Measurements from ENCODE around the gene EPS8L1.

EPS8L1 gene

GRCh38 chr19:55112777-55113569 is 37.3 kb downstream of the EPS8L1 start:
- no peak for DNase-seq (ENCODE audit: low read depth, low spot score)
- in situ Hi-C loops (cut with HindIII; ENCODE audit: low sequenced_read_pairs), result no loop called here
- TF ChIP-seq CTCF (IDR thresholded peaks at IDR 0.05; ENCODE audit: low read depth, low read length), result no peak
- no peak overlapping the region for H3K4me3 ChIP-seq (ENCODE audit: low read depth, low read length)

- H3K4me3 ChIP-seq (ENCODE audit: low read depth, low read length), result no peak overlapping the region
- in situ Hi-C loops (cut with HindIII; ENCODE audit: low sequenced_read_pairs), result no loop called here
- DNase-seq (ENCODE audit: low read depth, low spot score), result peak; percentile 91
- no peak for TF ChIP-seq CTCF (IDR thresholded peaks at IDR 0.05; ENCODE audit: low read depth, low read length)
Measured at GRCh38 chr19:55113570-55114039, 37.9 kb downstream of the EPS8L1 start.

GRCh38 chr19:55114566-55115145 is 39.0 kb downstream of the EPS8L1 start:
- no peak for DNase-seq (ENCODE audit: low read depth, low spot score)
- H3K4me3 ChIP-seq (ENCODE audit: low read depth, low read length), result no peak overlapping the region
- in situ Hi-C loops (cut with HindIII; ENCODE audit: low sequenced_read_pairs), result no loop called here
- no peak for TF ChIP-seq CTCF (IDR thresholded peaks at IDR 0.05; ENCODE audit: low read depth, low read length)

- H3K4me3 ChIP-seq (ENCODE audit: low read depth, low read length), result peak overlapping the region; percentile 81
- no peak for DNase-seq (ENCODE audit: low read depth, low spot score)
- in situ Hi-C loops (cut with HindIII; ENCODE audit: low sequenced_read_pairs), result no loop called here
- no peak for TF ChIP-seq CTCF (IDR thresholded peaks at IDR 0.05; ENCODE audit: low read depth, low read length)
Measured at GRCh38 chr19:55115446-55116065, 39.9 kb downstream of the EPS8L1 start.

GRCh38 chr19:55116232-55116858 is 40.7 kb downstream of the EPS8L1 start:
- DNase-seq (ENCODE audit: low read depth, low spot score), result peak; percentile 45
- peak overlapping the region; percentile 81 for H3K4me3 ChIP-seq (ENCODE audit: low read depth, low read length)
- in situ Hi-C loops (cut with HindIII; ENCODE audit: low sequenced_read_pairs), result no loop called here
- TF ChIP-seq CTCF (IDR thresholded peaks at IDR 0.05; ENCODE audit: low read depth, low read length), result no peak

- in situ Hi-C loops (cut with HindIII; ENCODE audit: low sequenced_read_pairs), result no loop called here
- no peak for DNase-seq (ENCODE audit: low read depth, low spot score)
- H3K4me3 ChIP-seq (ENCODE audit: low read depth, low read length), result peak within 1 kb of the TSS; percentile 81
- no peak for TF ChIP-seq CTCF (IDR thresholded peaks at IDR 0.05; ENCODE audit: low read depth, low read length)
Measured at GRCh38 chr19:55116859-55117662, 41.4 kb downstream of the EPS8L1 start, which contains the start of gene PPP1R12C. Gene PPP1R12C (minus strand): TSS chr19:55117637. CDS start chr19:55117543, 94 bp downstream.
